Measurements from ENCODE around the gene ARHGAP23. TPM values are rescaled to one million over a fixed set of nuclear protein-coding genes. Genes with fewer than 3 reads are reported as not detected.

Gene ARHGAP23
- total RNA-seq, 1 donor from 2014 or later = 157 TPM

GRCh38 chr17:38558728-38559050, 130.4 kb downstream of the ARHGAP23 start:
- TF ChIP-seq, protein P1, sequence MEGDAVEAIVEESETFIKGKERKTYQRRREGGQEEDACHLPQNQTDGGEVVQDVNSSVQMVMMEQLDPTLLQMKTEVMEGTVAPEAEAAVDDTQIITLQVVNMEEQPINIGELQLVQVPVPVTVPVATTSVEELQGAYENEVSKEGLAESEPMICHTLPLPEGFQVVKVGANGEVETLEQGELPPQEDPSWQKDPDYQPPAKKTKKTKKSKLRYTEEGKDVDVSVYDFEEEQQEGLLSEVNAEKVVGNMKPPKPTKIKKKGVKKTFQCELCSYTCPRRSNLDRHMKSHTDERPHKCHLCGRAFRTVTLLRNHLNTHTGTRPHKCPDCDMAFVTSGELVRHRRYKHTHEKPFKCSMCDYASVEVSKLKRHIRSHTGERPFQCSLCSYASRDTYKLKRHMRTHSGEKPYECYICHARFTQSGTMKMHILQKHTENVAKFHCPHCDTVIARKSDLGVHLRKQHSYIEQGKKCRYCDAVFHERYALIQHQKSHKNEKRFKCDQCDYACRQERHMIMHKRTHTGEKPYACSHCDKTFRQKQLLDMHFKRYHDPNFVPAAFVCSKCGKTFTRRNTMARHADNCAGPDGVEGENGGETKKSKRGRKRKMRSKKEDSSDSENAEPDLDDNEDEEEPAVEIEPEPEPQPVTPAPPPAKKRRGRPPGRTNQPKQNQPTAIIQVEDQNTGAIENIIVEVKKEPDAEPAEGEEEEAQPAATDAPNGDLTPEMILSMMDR (IDR thresholded peaks at IDR 0.05) = no peak
- H3K36me3 Mint-ChIP-seq (ENCODE audit: low read depth) = no peaks in the 10 kb centered on the region
- no peaks in the 10 kb centered on the region for H3K9me3 Mint-ChIP-seq (ENCODE audit: low read depth)
- no peak overlapping the region for H3K27ac Mint-ChIP-seq (ENCODE audit: unreplicated experiment)
- H3K4me3 Mint-ChIP-seq (ENCODE audit: unreplicated experiment) = peak overlapping the region; percentile 65
- H3K4me1 Mint-ChIP-seq (ENCODE audit: low read depth) = peaks cover 16% of the 10 kb centered on the region
- DNase-seq (ENCODE audit: low spot score) = no peak
- H3K27me3 Mint-ChIP-seq (ENCODE audit: low read depth) = peaks cover 40% of the 10 kb centered on the region

DNA sequence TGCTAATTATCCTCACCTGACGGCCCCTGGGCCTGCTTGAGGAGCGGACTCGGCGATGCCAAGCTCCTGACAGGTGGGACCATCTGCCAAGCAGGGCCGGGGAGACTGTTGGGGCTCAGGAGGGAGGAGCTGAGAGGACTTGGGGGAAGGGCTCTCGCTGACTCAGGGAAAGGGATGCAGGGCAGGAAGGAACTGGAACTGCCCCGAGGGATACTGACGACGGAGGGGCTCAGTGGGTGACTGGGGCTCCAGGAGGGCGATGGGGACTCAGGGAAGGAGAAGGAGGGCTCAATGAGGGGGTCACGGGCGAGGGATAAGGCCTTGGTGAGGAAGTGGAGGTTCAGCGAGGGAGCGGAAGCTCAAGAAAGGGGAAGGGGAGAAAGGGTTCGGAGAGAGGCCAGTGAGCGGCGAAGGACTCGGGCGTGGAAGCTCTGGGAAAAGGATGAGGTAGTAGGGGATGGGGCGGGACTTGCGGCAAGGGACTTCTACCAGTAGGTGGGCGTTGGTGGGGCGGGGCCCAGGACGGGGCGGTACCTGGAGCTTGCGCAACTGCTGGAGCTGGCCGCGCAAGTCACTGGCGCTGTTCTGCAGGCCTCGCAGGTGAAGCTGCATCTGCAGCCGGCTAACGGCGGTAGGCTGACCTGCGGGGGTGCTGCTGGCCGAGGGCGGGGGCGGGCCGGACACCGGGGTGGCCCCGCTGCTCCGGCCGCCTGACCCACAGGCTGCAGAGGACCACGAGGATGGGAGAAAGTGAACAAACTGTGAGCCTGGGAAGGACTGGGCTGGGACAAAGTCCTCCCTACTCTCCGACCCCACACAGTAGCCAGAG, 131.0 kb downstream of the ARHGAP23 start:
- TF ChIP-seq, protein P1 (IDR thresholded peaks at IDR 0.05) = peak; percentile 12
- no peaks in the 10 kb centered on the region for H3K36me3 Mint-ChIP-seq (ENCODE audit: low read depth)
- peaks cover 16% of the 10 kb centered on the region for H3K4me1 Mint-ChIP-seq (ENCODE audit: low read depth)
- peak overlapping the region; percentile 65 for H3K4me3 Mint-ChIP-seq (ENCODE audit: unreplicated experiment)
- peaks cover 44% of the 10 kb centered on the region for H3K27me3 Mint-ChIP-seq (ENCODE audit: low read depth)
- no peaks in the 10 kb centered on the region for H3K9me3 Mint-ChIP-seq (ENCODE audit: low read depth)
- DNase-seq (ENCODE audit: low spot score) = no peak
- no peak overlapping the region for H3K27ac Mint-ChIP-seq (ENCODE audit: unreplicated experiment)

- Mint-ChIP-seq H3K4me3 (ENCODE audit: unreplicated experiment) (no peak overlapping the region), H3K27me3 (ENCODE audit: low read depth) (peaks cover 45% of the 10 kb centered on the region), H3K27ac (ENCODE audit: unreplicated experiment) (no peak overlapping the region), H3K4me1 (ENCODE audit: low read depth) (peaks cover 16% of the 10 kb centered on the region), H3K9me3 (ENCODE audit: low read depth) (no peaks in the 10 kb centered on the region), H3K36me3 (ENCODE audit: low read depth) (no peaks in the 10 kb centered on the region)
- TF ChIP-seq, protein P1 (IDR thresholded peaks at IDR 0.05) = no peak
- DNase-seq (ENCODE audit: low spot score) = no peak
Measured at GRCh38 chr17:38559880-38560230, 131.6 kb downstream of the ARHGAP23 start.

DNA sequence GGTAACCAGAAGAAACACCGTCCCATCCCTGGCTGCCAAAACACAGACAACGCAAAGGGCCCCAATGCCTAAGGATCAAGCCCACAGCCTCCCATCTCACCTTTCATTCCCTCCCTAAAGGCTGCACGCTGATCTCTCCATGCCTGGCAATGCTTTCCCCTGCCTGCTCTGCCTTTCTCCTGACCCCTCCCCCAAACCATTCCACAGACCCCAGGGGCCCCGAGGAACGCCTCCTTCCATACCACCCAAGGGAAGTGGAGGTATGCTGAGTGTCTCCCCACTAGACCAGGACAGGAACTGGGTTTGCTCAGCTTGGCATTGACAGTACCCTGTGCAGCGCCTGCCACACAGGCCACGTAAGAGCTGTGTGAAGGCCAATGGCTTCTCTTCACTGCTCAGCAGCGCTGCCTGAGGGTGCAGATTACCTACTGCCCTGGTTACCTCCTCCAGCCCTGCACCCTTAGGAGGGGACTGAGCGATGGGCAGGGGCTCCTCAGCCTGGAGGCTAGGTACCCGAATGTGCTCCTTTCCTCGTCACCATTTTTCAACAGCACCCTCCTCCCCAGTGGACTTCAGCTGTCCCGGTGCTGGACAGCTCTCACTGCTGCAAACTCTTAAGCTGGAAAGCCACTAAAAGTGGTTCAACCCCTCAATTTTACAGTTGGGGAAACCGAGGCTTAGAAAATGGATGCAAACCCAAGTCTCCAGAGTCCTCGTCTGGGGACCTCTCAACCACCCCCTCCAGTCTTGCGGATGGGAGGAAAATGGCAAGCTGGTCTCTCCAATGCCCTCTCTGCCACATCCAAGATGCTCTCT, 132.4 kb downstream of the ARHGAP23 start:
- H3K27ac Mint-ChIP-seq (ENCODE audit: unreplicated experiment) = no peak overlapping the region

More for the DNA sequence above, 132.4 kb downstream of the ARHGAP23 start:
- Mint-ChIP-seq H3K9me3 (ENCODE audit: low read depth) (no peaks in the 10 kb centered on the region), H3K4me1 (ENCODE audit: low read depth) (peaks cover 16% of the 10 kb centered on the region), H3K4me3 (ENCODE audit: unreplicated experiment) (no peak overlapping the region), H3K27me3 (ENCODE audit: low read depth) (peaks cover 49% of the 10 kb centered on the region), H3K36me3 (ENCODE audit: low read depth) (no peaks in the 10 kb centered on the region)
- TF ChIP-seq, protein P1 (IDR thresholded peaks at IDR 0.05) = no peak
- no peak for DNase-seq (ENCODE audit: low spot score)

All from chondrocyte (in vitro differentiated cells).